ENCODE results near the gene COPA.

DNA sequence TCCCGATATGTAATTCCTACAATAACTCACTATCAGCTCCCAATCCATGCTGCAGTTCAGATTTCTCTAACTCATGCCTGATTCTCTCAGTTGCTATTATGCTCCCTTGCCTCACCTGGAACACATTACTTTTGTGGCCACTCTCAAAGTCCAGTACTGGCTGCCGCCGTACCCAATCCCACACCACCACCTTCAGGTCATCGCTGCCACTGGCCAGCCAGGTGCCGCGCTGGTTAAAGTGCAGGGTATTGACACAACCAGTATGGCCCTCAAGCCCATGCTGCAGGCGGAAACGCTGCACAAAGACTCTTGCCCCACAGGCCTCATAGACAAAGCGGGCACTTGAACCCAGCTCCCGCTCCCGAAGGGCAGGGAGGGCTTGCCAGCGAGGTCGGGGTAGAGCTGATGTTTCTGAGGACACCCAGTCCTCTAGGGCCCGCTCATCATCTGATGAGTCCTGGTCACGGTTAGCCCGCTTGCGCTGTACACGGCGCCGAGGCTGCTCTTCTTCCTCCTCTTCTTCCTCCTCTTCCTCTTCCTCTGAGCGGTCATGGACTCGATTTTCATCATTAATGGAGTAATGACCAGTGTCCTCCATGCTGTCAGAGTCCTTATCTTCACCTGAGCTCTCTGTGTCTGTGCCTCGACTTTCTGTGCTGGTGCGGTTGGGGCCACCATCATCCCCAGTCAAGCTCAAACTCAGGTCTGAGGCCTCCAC lies 103.3 kb downstream of the COPA start:
- TF ChIP-seq POLR2A (IDR thresholded peaks at IDR 0.05) (no peak), CTCF (IDR thresholded peaks at IDR 0.05) (no peak)
